GM12873 (cell line): Measurements from ENCODE around the gene PIF1.
A peak's percentile ranks its signal among the peaks of the same experiment; 100 is the strongest.

Experiments used
- TF ChIP-seq, protein P1 (sequence below): IDR thresholded peaks from 2 replicates; pipeline ENCODE4 v1.5.1; 2012; ENCODE audit warnings: low read depth, mild to moderate bottlenecking, moderate library complexity, low read length, control low read depth; ENCODE audit not compliant: insufficient read depth; ENCODE audit errors: missing control alignments

Gene PIF1

GRCh38 chr15:64841344-64842095 lies 16.1 kb upstream of the PIF1 start, which contains the start of gene PLEKHO2:
PLEKHO2 (plus strand) TSS chr15:64841915; CDS start chr15:64842017, 102 bp downstream.
- TF ChIP-seq, protein P1, sequence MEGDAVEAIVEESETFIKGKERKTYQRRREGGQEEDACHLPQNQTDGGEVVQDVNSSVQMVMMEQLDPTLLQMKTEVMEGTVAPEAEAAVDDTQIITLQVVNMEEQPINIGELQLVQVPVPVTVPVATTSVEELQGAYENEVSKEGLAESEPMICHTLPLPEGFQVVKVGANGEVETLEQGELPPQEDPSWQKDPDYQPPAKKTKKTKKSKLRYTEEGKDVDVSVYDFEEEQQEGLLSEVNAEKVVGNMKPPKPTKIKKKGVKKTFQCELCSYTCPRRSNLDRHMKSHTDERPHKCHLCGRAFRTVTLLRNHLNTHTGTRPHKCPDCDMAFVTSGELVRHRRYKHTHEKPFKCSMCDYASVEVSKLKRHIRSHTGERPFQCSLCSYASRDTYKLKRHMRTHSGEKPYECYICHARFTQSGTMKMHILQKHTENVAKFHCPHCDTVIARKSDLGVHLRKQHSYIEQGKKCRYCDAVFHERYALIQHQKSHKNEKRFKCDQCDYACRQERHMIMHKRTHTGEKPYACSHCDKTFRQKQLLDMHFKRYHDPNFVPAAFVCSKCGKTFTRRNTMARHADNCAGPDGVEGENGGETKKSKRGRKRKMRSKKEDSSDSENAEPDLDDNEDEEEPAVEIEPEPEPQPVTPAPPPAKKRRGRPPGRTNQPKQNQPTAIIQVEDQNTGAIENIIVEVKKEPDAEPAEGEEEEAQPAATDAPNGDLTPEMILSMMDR: peak; percentile 48

GRCh38 chr15:64841060-64841343 lies 15.6 kb upstream of the PIF1 start:
- TF ChIP-seq, protein P1: no peak

DNA sequence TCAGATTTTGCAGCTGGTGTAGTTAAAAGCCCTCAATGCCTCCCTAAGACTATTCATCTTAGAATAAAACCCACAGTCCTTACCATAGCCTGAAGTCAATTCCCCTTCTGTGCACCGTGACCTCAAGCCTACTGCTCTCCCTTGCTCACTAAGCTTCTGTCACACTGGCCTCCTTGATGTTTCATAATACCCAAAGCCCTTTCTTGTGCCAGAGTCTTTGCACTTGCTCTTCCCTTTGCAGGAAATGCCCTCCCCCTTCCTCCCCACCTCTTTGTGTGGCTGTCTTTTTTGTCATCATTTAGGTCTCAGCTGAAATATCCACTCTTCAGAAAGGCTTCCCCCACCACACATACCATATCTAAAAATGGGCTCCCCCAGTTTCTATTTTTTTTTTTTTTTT lies 12.1 kb upstream of the PIF1 start:
- TF ChIP-seq, protein P1: no peak

DNA sequence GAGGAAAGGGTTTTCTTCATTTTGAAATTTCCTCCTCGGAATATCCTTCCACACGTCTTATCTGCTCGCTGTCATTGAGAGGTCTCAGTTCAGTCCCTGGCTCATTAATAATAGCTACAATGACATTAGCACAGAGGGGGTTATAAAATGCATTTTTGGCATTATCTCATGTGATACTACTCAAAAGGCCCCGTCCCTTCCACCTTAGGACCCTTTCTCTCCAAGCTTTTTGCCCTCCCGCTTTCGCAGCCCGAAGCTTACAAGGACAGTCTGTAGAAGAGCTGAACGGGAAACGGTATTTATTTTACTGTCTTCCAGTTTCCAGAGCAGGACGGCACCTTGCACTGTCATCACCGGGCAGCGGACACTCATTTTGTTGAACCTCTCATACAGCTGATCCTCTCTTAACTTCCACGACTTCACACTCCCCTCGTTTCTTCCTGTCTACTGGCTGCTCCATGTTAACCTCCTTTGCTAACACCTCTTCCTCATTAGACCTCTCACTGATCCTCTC lies 10.6 kb upstream of the PIF1 start:
- TF ChIP-seq, protein P1: no peak

- TF ChIP-seq, protein P1: no peak
Measured at GRCh38 chr15:64833690-64834089, 8.2 kb upstream of the PIF1 start.

DNA sequence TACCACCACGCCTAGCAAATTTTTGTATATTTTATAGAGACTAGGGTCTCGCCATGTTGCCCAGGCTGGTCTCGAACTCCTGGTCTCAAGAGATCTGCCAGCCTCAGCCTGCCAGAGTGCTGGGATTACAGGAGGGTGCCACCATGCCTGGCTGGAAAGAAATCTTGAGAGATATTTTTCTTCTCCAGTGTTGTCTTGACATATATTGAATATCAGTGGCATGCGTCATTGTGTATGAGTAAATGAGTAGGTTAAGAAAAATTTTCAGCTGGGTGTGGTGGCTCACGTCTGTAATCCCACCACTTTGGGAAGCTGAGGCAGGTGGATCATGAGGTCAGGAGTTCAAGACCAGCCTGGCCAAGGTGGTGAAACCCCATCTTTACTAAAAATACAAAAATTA lies 3.5 kb upstream of the PIF1 start:
- TF ChIP-seq, protein P1: no peak

DNA sequence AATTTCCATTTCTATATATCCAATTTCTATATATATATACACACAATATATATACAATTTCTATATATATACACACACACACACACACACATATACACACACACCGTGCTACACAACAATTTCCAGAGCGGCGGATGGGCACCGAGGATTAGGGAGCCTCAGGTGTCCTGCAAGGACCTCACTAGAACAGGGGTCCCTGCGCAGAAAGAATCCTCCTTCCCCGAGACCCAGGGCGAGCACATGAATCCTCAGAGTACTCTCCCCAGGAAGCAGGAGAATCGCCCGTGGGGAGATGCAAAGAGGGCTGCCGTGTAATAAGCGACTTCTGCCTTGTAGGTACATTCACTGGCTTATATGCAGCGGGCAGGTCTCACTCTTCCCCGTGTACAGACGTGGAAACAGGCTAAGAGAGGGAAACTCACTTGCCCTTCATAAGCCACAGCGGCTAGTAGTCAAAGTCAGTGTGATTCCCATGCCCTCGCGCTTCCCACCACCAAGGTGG lies 467 bp downstream of the PIF1 start:
- TF ChIP-seq, protein P1: no peak
